Esophagus (tissue), 2 donors: ENCODE data around the gene TENM4. TPM values are rescaled to one million over a fixed set of nuclear protein-coding genes. Genes with fewer than 3 reads are reported as not detected.

Source experiments
- H3K27ac ChIP-seq, 2 donors: one replicate each; pipeline ENCODE4 v1.5.1; 2013; ENCODE audit warnings: low read depth in 2 of 2, mild to moderate bottlenecking in 2 of 2, inconsistent platforms in 1 of 2, low read length in 1 of 2, moderate library complexity in 1 of 2
- H3K27me3 ChIP-seq, 2 donors: one replicate each; pipeline ENCODE4 v1.6.1; 2013; ENCODE audit warnings: low read length in 2 of 2, control low read depth in 1 of 2, mild to moderate bottlenecking in 1 of 2; ENCODE audit not compliant: insufficient read depth in 2 of 2, control insufficient read depth in 1 of 2
- H3K36me3 ChIP-seq, 2 donors: one replicate each; pipeline ENCODE4 v1.6.1; 2013; ENCODE audit warnings: low read length in 1 of 2; ENCODE audit not compliant: control insufficient read depth in 2 of 2, insufficient read depth in 2 of 2
- H3K4me1 ChIP-seq, 2 donors: one replicate each; pipeline ENCODE4 v1.6.1; 2013; ENCODE audit warnings: low read length in 1 of 2; ENCODE audit not compliant: control insufficient read depth in 2 of 2, insufficient read depth in 2 of 2
- H3K4me3 ChIP-seq, 2 donors: one replicate each; pipeline ENCODE4 v1.5.1; 2013; ENCODE audit warnings: low read length in 2 of 2, mild to moderate bottlenecking in 2 of 2, low read depth in 1 of 2, moderate library complexity in 1 of 2
- H3K9me3 ChIP-seq, 2 donors: one replicate each; pipeline ENCODE4 v1.6.1; 2013; ENCODE audit warnings: mild to moderate bottlenecking in 2 of 2, low read depth in 1 of 2, low read length in 1 of 2, moderate library complexity in 1 of 2; ENCODE audit not compliant: control insufficient read depth in 2 of 2, insufficient read depth in 1 of 2
- WGBS, 2 donors: extraction: QIAGEN DNeasy Blood & Tissue Kit; methylation state at CpG; one replicate each; pipeline ENCODE4 v1.1.7; 2013; 5-methylcytosine and 5-hydroxymethylcytosine counted together
- polyA plus RNA-seq, 2 donors: library from polyadenylated mRNA; stranded (reverse); fragments of 200-250 nt; gene quantifications; one replicate each; pipeline ENCODE4 v1.2.3, GENCODE V29; 2013
- donor health status: healthy with polysubstance abuse.
- donor health status: Bipolar disorder and iron deficiency.

The TENM4 gene
- polyA plus RNA-seq, 2 donors, result 1.3 to 4.1 TPM

DNA sequence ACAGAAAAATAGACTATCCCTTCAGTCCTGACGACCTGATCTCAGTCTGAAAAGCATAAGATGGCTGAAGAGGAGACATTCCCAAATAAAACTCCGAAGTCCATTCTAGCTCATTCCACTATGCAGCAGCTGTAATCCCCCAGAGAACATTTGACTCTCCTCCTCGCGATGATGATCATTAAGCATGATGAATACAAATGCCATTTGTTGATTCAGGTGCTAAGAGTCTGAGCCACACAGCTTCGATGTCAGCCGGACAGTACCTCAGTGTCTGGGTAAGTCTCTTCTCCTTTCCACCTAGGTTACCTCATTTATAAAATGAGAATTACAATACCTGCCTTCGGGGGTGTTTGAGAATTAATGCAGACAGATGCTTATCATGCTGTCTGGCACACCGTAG, 94.8 kb downstream of the TENM4 start:
- no peaks in the 10 kb centered on the region for H3K4me1 ChIP-seq
- no peaks in the 10 kb centered on the region for H3K36me3 ChIP-seq
- no peak overlapping the region for H3K27ac ChIP-seq
- H3K27me3 ChIP-seq, result no peaks in the 10 kb centered on the region
- no peak overlapping the region for H3K4me3 ChIP-seq
- WGBS, 2 donors, result 72 to 81% methylated on average over 8 of the region's 8 CpGs
- no peaks in the 10 kb centered on the region for H3K9me3 ChIP-seq

DNA sequence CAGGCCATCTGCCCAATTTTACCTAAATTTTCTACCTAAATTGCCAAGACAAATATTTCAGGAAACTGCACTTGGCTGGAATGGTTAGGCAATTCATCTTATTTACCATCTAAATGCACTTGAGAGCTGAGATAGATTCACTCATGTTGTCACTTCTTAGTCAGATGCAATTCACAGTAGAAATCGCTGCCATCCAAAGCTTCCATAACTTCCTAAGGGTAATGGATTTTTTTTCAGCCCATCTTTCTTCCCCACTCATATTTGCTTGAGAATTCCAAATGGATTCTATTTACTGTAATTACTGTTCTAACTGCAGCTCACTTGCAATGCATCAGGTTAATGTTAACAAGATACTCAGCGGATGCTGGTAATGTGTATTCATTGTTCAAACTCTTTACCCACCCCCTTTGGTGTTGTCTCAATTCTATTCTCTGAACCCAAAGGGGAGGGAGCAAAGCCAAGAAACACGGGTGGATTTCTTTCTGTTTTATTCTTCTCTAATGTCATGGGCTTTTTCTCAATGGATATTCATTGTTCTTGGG, 96.0 kb downstream of the TENM4 start:
- Histone ChIP-seq H3K36me3 (no peaks in the 10 kb centered on the region), H3K4me3 (no peak overlapping the region), H3K27me3 (no peaks in the 10 kb centered on the region), H3K27ac (no peak overlapping the region), H3K9me3 (no peaks in the 10 kb centered on the region), H3K4me1 (no peaks in the 10 kb centered on the region)
- 64 to 65% methylated on average over 3 of the region's 3 CpGs for WGBS, 2 donors

DNA sequence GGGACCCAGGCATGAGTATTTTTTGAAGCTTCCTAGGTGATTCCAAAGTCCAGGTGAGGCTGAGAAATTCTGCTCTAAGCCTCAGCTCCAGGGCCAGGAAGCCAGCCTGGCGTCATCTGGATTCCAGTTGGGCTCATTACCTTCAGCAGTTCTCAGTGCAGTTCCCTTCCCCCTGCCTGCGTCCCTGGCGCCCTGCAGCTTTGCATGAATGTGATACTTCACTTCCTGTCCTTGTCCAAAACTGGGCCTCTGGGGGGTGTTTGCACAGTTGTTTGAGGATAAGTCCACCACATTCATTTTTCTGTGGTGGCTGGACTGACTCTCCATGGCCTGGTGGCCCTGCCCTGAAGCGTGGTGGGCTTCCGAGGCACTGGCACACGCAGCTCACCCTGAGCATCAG, 98.1 kb downstream of the TENM4 start:
- H3K27me3 ChIP-seq, result no peaks in the 10 kb centered on the region
- H3K36me3 ChIP-seq, result no peaks in the 10 kb centered on the region
- no peaks in the 10 kb centered on the region for H3K4me1 ChIP-seq
- no peaks in the 10 kb centered on the region for H3K9me3 ChIP-seq
- WGBS, 2 donors, result 80 to 82% methylated on average over 6 of the region's 6 CpGs
- no peak overlapping the region for H3K4me3 ChIP-seq
- no peak overlapping the region for H3K27ac ChIP-seq

GRCh38 chr11:79342236-79342635, 98.6 kb downstream of the TENM4 start:
- Histone ChIP-seq H3K4me3 (no peak overlapping the region), H3K36me3 (no peaks in the 10 kb centered on the region), H3K4me1 (no peaks in the 10 kb centered on the region), H3K9me3 (no peaks in the 10 kb centered on the region), H3K27me3 (no peaks in the 10 kb centered on the region), H3K27ac (no peak overlapping the region)
- 90 to 93% methylated on average over 8 of the region's 8 CpGs for WGBS, 2 donors

- no peaks in the 10 kb centered on the region for H3K27me3 ChIP-seq
- H3K4me3 ChIP-seq, result no peak overlapping the region
- no peaks in the 10 kb centered on the region for H3K36me3 ChIP-seq
- no peak overlapping the region for H3K27ac ChIP-seq
- no peaks in the 10 kb centered on the region for H3K4me1 ChIP-seq
- no peaks in the 10 kb centered on the region for H3K9me3 ChIP-seq
- WGBS, 2 donors, result 74 to 82% methylated on average over 3 of the region's 3 CpGs
These were observed 100.3 kb downstream of the TENM4 start for GRCh38 chr11:79340535-79340934.

- no peaks in the 10 kb centered on the region for H3K27me3 ChIP-seq
- H3K27ac ChIP-seq, result no peak overlapping the region
- no peak overlapping the region for H3K4me3 ChIP-seq
- no peaks in the 10 kb centered on the region for H3K4me1 ChIP-seq
- no peaks in the 10 kb centered on the region for H3K9me3 ChIP-seq
- H3K36me3 ChIP-seq, result no peaks in the 10 kb centered on the region
- 68 to 70% methylated on average over 6 of the region's 6 CpGs for WGBS, 2 donors
These were observed 103.9 kb downstream of the TENM4 start for GRCh38 chr11:79336797-79337517.

DNA sequence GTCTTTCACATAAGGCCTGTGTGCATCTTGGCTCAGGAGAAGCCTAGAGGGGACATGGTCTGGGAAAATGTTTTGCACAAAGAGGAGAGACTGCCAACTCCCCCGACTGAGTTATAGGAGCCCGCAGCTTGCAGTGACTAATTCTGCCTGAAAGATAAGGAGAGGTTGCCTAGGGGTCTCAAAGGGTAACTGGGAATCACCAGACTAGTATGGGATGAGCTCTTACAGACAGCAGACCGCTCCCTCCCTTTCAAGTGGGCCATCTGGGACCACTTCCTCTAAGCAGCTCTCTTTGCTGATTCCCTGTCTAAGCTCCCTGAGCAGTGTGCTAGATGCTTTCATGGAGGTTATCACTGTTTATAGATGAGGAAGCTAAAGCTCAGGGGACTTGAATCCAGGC, 105.1 kb downstream of the TENM4 start:
- 85 to 89% methylated on average over 3 of the region's 3 CpGs for WGBS, 2 donors
- H3K4me3 ChIP-seq, result no peak overlapping the region

GRCh38 chr11:79333355-79333754, 107.5 kb downstream of the TENM4 start:
- no peaks in the 10 kb centered on the region for H3K27me3 ChIP-seq
- H3K4me3 ChIP-seq, result no peak overlapping the region
- H3K36me3 ChIP-seq, result no peaks in the 10 kb centered on the region
- no peak overlapping the region for H3K27ac ChIP-seq
- H3K9me3 ChIP-seq, result no peaks in the 10 kb centered on the region
- WGBS, 2 donors, result 92 to 95% methylated on average over 2 of the region's 2 CpGs
- H3K4me1 ChIP-seq, result no peaks in the 10 kb centered on the region

More for the DNA sequence above, 105.1 kb downstream of the TENM4 start:
- no peaks in the 10 kb centered on the region for H3K4me1 ChIP-seq
- no peak overlapping the region for H3K27ac ChIP-seq
- H3K27me3 ChIP-seq, result no peaks in the 10 kb centered on the region
- H3K9me3 ChIP-seq, result no peaks in the 10 kb centered on the region
- no peaks in the 10 kb centered on the region for H3K36me3 ChIP-seq

DNA sequence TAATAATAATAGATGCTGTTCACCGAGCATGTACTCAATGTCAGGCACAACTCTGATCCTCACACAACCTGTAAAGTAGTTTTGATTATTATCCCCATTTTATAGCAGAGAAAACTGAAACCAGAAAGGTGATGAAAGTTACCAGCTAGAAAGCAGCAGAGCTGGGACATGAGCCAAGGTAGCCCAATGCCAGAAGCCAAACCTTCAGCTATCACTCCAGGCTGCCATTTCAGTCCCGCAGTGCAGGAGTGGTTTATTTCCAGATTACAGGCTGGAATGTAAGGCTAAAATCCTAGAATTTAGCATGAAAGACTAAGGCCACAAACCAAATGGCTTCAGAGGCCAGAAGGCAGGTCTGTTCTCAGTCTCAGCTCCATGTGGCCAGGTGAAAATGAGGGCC, 108.8 kb downstream of the TENM4 start:
- 56 to 57% methylated on average over 2 of the region's 2 CpGs for WGBS, 2 donors
- Histone ChIP-seq H3K9me3 (no peaks in the 10 kb centered on the region), H3K36me3 (no peaks in the 10 kb centered on the region), H3K4me3 (no peak overlapping the region), H3K4me1 (no peaks in the 10 kb centered on the region), H3K27ac (no peak overlapping the region), H3K27me3 (no peaks in the 10 kb centered on the region)
